NT2/D1 (cell line): ENCODE data around the gene ITPK1.

Source experiments
- DNase-seq: peaks from one replicate; pipeline ENCODE4 v3.0.0-alpha.2; 2011; ENCODE audit warnings: low read depth, low spot score
- H3K27me3 ChIP-seq: 2 replicates; pipeline ENCODE4 v1.6.0; 2011; ENCODE audit warnings: mild to moderate bottlenecking; ENCODE audit not compliant: insufficient read length, insufficient read depth
- H3K36me3 ChIP-seq: 2 replicates; pipeline ENCODE4 v1.6.1; 2011; ENCODE audit warnings: mild to moderate bottlenecking, low read length, mixed read lengths; ENCODE audit not compliant: insufficient read depth, insufficient read length
- H3K4me1 ChIP-seq: 2 replicates; pipeline ENCODE4 v1.5.1; 2011; ENCODE audit not compliant: insufficient read depth, insufficient read length
- H3K4me3 ChIP-seq: 2 replicates; pipeline ENCODE4 v1.5.1; 2011; ENCODE audit warnings: low read depth; ENCODE audit not compliant: insufficient read length
- H3K9ac ChIP-seq: 2 replicates; pipeline ENCODE4 v1.6.0; 2011; ENCODE audit warnings: low read depth; ENCODE audit not compliant: insufficient read length
- H3K9me3 ChIP-seq: 2 replicates; pipeline ENCODE4 v1.5.1; 2011; ENCODE audit warnings: mild to moderate bottlenecking, low read length; ENCODE audit not compliant: insufficient read depth
- SUZ12 ChIP-seq: IDR thresholded peaks from 2 replicates; pipeline ENCODE4 v1.6.1; 2011; ENCODE audit not compliant: insufficient read length, insufficient read depth; ENCODE audit errors: extremely low read depth
- YY1 ChIP-seq: IDR thresholded peaks from 2 replicates; pipeline ENCODE4 v1.6.1; 2011; ENCODE audit not compliant: insufficient read length, insufficient read depth
- ZNF274 ChIP-seq: IDR thresholded peaks from 2 replicates; pipeline ENCODE4 v1.6.1; 2011; ENCODE audit warnings: mild to moderate bottlenecking, low read depth, low read length

ITPK1 gene

DNA sequence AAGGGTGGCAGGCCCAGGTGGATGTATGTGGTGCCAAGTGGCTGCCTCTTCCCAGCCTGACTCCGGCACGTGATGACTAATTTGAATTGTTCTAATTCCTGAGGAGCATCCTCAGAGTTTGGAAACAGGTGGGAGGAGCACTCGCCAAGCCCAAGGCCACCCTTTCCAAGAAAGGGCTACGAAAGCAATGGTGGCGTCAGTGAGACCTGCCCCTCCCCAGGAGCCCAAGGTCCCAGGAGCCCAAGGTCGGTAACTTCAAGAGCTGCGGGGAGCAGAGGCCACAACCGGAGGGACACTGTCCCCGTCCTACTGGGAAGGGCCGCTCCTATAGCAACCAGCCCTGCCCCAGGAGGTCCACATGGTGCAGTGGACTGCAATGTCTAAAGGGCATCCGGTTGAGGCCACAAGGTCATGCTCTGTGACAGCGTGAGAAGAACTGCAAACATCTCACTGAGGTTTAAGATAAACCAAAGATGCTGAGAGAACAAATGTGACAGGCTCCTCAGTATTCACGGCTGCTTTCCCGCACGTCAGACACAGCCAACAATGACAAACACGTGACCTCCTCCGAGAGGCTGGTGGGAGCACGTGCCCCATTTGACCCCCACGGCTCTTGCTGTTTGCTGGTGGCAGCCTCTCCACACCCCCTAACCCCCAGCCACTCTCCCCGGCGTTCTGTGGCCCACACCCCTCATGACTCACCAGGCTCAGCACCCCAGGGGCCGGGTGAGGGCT is 79.6 kb downstream of the ITPK1 start:
- H3K4me3 ChIP-seq: no peak overlapping the region
- H3K9me3 ChIP-seq: no peaks in the 10 kb centered on the region
- no peak for DNase-seq
- H3K36me3 ChIP-seq: no peaks in the 10 kb centered on the region
- no peak overlapping the region for H3K9ac ChIP-seq
- peaks cover 36% of the 10 kb centered on the region for H3K4me1 ChIP-seq
- TF ChIP-seq SUZ12 (no peak), YY1 (no peak), ZNF274 (no peak)
- peaks cover 16% of the 10 kb centered on the region for H3K27me3 ChIP-seq

DNA sequence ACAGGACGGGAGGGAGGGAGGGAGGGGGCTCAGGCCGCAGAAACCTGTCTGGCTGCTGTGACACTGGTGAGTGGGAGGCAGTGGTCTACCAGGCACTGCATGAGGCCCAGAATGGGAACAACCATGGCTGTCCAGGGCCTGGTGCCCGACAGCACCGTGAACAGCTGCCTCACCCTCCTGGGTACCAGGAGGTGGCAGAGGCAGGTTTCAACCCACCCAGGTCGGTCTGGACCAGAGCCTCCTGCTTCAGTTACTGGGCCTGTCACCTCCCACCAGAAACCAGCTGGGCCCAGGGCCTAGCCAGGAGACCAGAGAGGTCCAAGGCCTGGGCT is 80.2 kb downstream of the ITPK1 start:
- no peak overlapping the region for H3K9ac ChIP-seq
- no peak overlapping the region for H3K4me3 ChIP-seq
- no peaks in the 10 kb centered on the region for H3K9me3 ChIP-seq
- peaks cover 16% of the 10 kb centered on the region for H3K27me3 ChIP-seq
- DNase-seq: no peak
- no peak for TF ChIP-seq ZNF274
- no peak for TF ChIP-seq YY1
- TF ChIP-seq SUZ12: no peak
- H3K36me3 ChIP-seq: no peaks in the 10 kb centered on the region
- H3K4me1 ChIP-seq: peaks cover 33% of the 10 kb centered on the region

DNA sequence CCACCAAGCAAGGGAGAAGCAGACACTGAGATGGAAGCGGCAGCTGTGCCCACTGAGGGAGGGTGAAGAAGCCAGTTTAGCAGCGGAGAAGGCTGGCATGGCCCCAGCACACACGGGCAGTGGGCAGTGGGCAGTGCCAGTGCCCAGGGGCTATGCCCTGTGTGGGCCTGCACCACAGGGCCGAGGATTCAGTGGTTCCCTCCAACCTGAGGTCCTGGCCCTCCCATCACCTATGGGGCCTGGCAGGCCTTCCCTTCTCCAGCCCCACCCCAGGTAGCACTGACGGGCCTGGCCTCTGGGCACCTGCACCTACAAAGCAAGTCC is 81.1 kb downstream of the ITPK1 start:
- Histone ChIP-seq H3K4me3 (no peak overlapping the region), H3K36me3 (no peaks in the 10 kb centered on the region), H3K9me3 (no peaks in the 10 kb centered on the region), H3K9ac (no peak overlapping the region), H3K27me3 (peaks cover 8% of the 10 kb centered on the region), H3K4me1 (peaks cover 27% of the 10 kb centered on the region)
- TF ChIP-seq YY1: no peak
- no peak for TF ChIP-seq SUZ12
- TF ChIP-seq ZNF274: no peak
- DNase-seq: no peak

DNA sequence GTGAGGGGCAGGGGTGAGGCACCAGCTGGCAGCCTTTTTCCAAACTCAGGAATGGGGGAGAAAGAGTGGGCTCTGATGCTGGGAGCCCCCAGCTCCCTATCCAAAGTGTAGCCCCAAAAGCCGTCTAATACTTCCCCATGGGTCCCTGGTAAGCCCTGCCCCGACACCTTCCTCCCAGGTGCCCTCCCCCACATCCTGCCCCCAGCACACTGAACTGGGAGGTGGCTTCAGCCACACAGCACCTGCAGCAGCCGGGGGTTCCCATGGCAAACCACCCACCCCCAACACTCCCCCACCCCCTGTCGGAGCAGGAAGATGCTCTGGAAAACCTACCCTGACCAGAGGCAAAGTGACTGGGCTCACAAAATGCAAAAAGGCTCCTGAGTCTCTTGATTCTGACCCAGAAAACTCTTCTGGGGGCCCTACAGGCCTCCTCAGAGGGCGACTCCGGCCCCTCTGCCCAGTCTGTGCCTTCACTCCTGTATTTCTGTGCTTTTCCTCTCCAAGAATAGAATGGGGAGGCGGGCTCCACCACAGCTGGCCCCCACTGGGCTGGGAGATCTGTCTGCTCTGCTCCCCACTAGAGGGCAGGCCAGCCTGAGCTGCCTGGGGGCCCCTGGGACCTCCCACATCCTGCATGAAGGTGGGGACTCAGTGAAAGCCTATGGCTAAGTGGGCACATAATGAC is 81.6 kb downstream of the ITPK1 start:
- Histone ChIP-seq H3K4me1 (peaks cover 27% of the 10 kb centered on the region), H3K27me3 (peaks cover 4% of the 10 kb centered on the region), H3K9me3 (no peaks in the 10 kb centered on the region), H3K36me3 (no peaks in the 10 kb centered on the region), H3K9ac (no peak overlapping the region), H3K4me3 (no peak overlapping the region)
- no peak for DNase-seq
- TF ChIP-seq SUZ12 (no peak), ZNF274 (no peak), YY1 (no peak)

DNA sequence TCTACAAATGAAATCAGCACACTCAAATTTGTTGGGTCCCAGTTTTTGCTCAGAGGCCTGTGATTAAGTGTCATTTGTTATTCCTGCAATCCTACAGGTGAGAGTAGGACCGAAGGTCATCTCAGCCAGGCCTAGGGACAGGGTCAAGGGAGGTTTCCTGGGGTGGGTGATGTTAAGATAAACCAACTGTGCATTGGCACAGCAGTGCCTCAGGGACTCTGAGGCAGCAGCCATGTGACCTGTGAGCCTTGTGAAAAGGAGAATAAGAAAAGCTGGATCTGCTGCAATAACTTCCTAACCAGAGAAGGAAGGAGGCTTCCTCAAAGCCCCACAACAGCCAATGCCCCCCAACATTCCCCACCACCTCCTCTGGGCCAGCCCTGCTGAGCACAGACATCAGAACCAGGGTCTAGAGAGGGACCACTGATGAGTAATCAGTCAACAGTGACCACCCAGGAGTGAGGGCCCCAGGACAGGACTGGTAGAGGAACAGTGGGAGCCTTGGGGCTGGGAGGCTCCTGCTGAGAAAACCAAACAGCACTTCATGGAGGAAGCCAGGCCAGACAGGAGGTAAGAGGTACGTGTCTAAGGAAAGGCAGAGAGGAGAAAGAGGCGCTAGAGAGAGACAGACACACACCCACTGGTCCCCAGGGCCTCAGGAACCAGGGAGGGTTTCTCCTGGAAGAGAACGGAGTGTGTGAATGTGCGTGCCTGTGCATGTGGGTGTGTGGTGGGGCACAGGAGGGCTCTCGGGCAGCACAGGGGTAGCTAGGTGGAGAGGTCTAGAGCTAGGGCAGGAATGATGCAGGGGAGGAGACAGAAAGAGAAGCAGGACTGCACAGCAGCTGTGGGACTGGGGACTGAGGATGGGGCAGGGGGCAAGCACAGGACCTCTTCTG is 82.4 kb downstream of the ITPK1 start:
- no peaks in the 10 kb centered on the region for H3K36me3 ChIP-seq
- H3K4me1 ChIP-seq: peaks cover 27% of the 10 kb centered on the region
- no peak for TF ChIP-seq SUZ12
- H3K27me3 ChIP-seq: no peaks in the 10 kb centered on the region
- DNase-seq: no peak
- no peaks in the 10 kb centered on the region for H3K9me3 ChIP-seq
- H3K9ac ChIP-seq: no peak overlapping the region
- H3K4me3 ChIP-seq: no peak overlapping the region

DNA sequence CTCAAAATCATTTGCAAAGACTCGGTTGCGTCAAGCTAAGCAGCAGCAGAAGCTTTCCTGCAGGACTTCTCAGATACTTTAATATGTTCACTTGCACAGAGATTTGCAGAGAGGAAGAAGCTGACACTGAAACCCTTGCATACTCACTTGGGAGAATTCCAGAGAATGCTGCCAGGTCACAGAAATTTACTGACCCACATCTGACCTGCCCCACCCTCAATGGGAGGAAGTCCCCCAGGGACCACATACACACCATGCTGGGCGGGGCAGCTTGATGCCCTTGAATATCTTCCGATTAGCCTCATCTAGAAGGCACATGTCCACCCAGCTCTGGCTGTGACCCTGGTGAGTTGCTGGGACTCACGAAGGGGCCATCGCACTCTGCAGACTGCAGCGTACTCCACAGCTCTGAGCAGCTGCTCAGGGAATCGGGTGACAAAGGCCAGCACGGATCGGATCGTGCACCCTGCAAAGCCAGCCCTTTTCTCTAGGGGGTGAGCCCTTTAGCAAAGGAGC is 83.2 kb downstream of the ITPK1 start:
- Histone ChIP-seq H3K36me3 (no peaks in the 10 kb centered on the region), H3K27me3 (no peaks in the 10 kb centered on the region), H3K4me1 (peaks cover 27% of the 10 kb centered on the region), H3K9me3 (no peaks in the 10 kb centered on the region), H3K4me3 (no peak overlapping the region), H3K9ac (peak overlapping the region; percentile 21)
- DNase-seq: no peak
- no peak for TF ChIP-seq YY1
- no peak for TF ChIP-seq ZNF274
- no peak for TF ChIP-seq SUZ12

DNA sequence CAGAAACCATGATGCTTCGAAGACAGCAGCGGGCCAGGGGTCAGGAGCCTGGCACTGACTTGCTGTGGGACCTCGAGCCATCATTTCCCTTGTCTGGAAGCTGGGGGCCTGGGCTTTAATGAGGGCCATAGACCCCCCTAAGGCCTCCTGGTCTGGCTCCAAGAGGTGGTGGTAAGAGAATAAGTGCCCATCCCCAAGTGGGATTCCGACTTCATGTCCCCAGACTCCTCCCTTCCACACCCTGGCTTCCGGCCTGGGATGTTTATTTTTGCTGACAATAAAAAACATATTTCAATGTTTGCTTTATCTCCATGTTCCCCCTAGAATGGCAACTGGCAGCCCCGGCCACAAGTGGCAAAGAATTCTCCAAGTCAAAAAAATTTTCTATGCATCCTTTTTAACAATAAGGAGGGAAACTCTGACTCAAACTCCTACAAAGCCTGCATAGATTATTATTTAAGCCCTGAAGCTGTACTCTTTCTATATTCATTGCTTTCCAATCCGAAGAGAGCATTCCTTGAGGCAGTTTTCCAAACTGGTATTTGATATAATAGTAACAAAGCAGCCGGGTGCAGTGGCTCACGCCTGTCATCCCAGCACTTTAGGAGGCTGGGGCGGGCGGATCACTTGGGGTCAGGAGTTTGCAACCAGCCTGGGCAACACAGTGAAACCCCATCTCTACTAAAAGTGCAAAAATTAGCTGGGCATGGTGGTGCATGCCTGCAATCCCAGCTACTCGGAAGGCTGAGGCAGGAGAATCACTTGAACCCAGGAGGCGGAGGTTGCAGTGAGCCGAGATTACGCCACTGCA is 84.0 kb downstream of the ITPK1 start:
- no peaks in the 10 kb centered on the region for H3K27me3 ChIP-seq
- TF ChIP-seq YY1 (no peak), ZNF274 (no peak), SUZ12 (no peak)
- H3K9me3 ChIP-seq: no peaks in the 10 kb centered on the region
- H3K9ac ChIP-seq: no peak overlapping the region
- DNase-seq: no peak
- H3K4me1 ChIP-seq: peaks cover 25% of the 10 kb centered on the region
- no peak overlapping the region for H3K4me3 ChIP-seq
- H3K36me3 ChIP-seq: no peaks in the 10 kb centered on the region
